Parathyroid adenoma (tissue), 2 donors: ENCODE results near the gene NMNAT2.
"Not testable (repeated sequence)": the region's sequence is repeated elsewhere in the genome, so short reads cannot be mapped to it uniquely, and the experiment has no call there.

Experiments
- H2AFZ ChIP-seq: fragments of 300-600 bp; sonication (generic); one replicate; pipeline ENCODE4 v1.7.0; 2017; ENCODE audit warnings: antibody characterized with exemption, mild to moderate bottlenecking
- H3K27ac ChIP-seq: fragments of 300-600 bp; sonication (generic); one replicate; pipeline ENCODE4 v1.7.0; 2017
- H3K27me3 ChIP-seq: fragments of 300-600 bp; sonication (generic); one replicate; pipeline ENCODE4 v1.7.0; 2017; ENCODE audit warnings: low read length; ENCODE audit not compliant: control insufficient read depth, insufficient read depth
- H3K36me3 ChIP-seq: fragments of 300-600 bp; sonication (generic); one replicate; pipeline ENCODE4 v1.7.0; 2017; ENCODE audit warnings: low read length; ENCODE audit not compliant: control insufficient read depth, insufficient read depth
- H3K4me1 ChIP-seq: fragments of 300-600 bp; sonication (generic); one replicate; pipeline ENCODE4 v1.7.0; 2017; ENCODE audit warnings: control low read depth
- H3K4me2 ChIP-seq: fragments of 300-600 bp; sonication (generic); one replicate; pipeline ENCODE4 v1.7.0; 2017; ENCODE audit warnings: low read length
- H3K4me3 ChIP-seq: fragments of 300-600 bp; sonication (generic); one replicate; pipeline ENCODE4 v1.7.0; 2017; ENCODE audit warnings: low read depth, low read length
- H3K79me2 ChIP-seq: fragments of 300-600 bp; sonication (generic); one replicate; pipeline ENCODE4 v1.7.0; 2017; ENCODE audit warnings: control low read depth
- H3K9ac ChIP-seq: fragments of 300-600 bp; sonication (generic); one replicate; pipeline ENCODE4 v1.7.0; 2017; ENCODE audit warnings: mild to moderate bottlenecking
- H3K9me3 ChIP-seq: fragments of 300-600 bp; sonication (generic); one replicate; pipeline ENCODE4 v1.7.0; 2017; ENCODE audit warnings: low read length; ENCODE audit not compliant: control insufficient read depth
- CTCF ChIP-seq: fragments of 300-600 bp; sonication (generic); IDR thresholded peaks from one replicate; pipeline ENCODE4 v1.7.0; 2017; ENCODE audit warnings: antibody characterized with exemption, mild to moderate bottlenecking
- donor health status: primary hyperparathyroidism.

The NMNAT2 gene

GRCh38 chr1:183277821-183278738 is 140.1 kb downstream of the NMNAT2 start:
- H3K79me2 ChIP-seq, result no peaks in the 10 kb centered on the region
- H3K9ac ChIP-seq, result no peak overlapping the region
- no peaks in the 10 kb centered on the region for H3K9me3 ChIP-seq
- H3K27me3 ChIP-seq, result no peaks in the 10 kb centered on the region
- no peaks in the 10 kb centered on the region for H3K4me1 ChIP-seq
- no peaks in the 10 kb centered on the region for H3K36me3 ChIP-seq
- H3K4me3 ChIP-seq, result no peak overlapping the region
- no peak overlapping the region for H3K27ac ChIP-seq
- no peak overlapping the region for H3K4me2 ChIP-seq
- no peak for TF ChIP-seq CTCF
- H2AFZ ChIP-seq, result no peak overlapping the region

- H3K9me3 ChIP-seq, result no peaks in the 10 kb centered on the region
- no peaks in the 10 kb centered on the region for H3K4me1 ChIP-seq
- no peaks in the 10 kb centered on the region for H3K27me3 ChIP-seq
- H2AFZ ChIP-seq, result no peak overlapping the region
- H3K4me3 ChIP-seq, result no peak overlapping the region
- no peak overlapping the region for H3K4me2 ChIP-seq
- H3K36me3 ChIP-seq, result no peaks in the 10 kb centered on the region
- no peaks in the 10 kb centered on the region for H3K79me2 ChIP-seq
- H3K9ac ChIP-seq, result no peak overlapping the region
- H3K27ac ChIP-seq, result no peak overlapping the region
- no peak for TF ChIP-seq CTCF
Measured at GRCh38 chr1:183276386-183277080, 141.6 kb downstream of the NMNAT2 start.

- no peaks in the 10 kb centered on the region for H3K4me1 ChIP-seq
- H3K27me3 ChIP-seq, result no peaks in the 10 kb centered on the region
- no peaks in the 10 kb centered on the region for H3K9me3 ChIP-seq
- no peak overlapping the region for H3K4me3 ChIP-seq
- no peak overlapping the region for H3K27ac ChIP-seq
- no peak overlapping the region for H3K9ac ChIP-seq
- no peaks in the 10 kb centered on the region for H3K79me2 ChIP-seq
- no peak overlapping the region for H2AFZ ChIP-seq
- H3K36me3 ChIP-seq, result no peaks in the 10 kb centered on the region
- H3K4me2 ChIP-seq, result no peak overlapping the region
- TF ChIP-seq CTCF, result no peak
Measured at GRCh38 chr1:183275322-183275721, 142.9 kb downstream of the NMNAT2 start.

GRCh38 chr1:183274836-183275235 is 143.3 kb downstream of the NMNAT2 start:
- Histone ChIP-seq H2AFZ (no peak overlapping the region), H3K4me1 (no peaks in the 10 kb centered on the region), H3K9me3 (no peaks in the 10 kb centered on the region), H3K36me3 (no peaks in the 10 kb centered on the region), H3K9ac (no peak overlapping the region), H3K79me2 (no peaks in the 10 kb centered on the region), H3K4me2 (no peak overlapping the region), H3K4me3 (no peak overlapping the region), H3K27ac (no peak overlapping the region), H3K27me3 (no peaks in the 10 kb centered on the region)
- no peak for TF ChIP-seq CTCF

GRCh38 chr1:183273984-183274383 is 144.2 kb downstream of the NMNAT2 start:
- H3K4me3 ChIP-seq, H3K9me3 ChIP-seq, H3K4me2 ChIP-seq, H3K36me3 ChIP-seq, H3K9ac ChIP-seq, H3K4me1 ChIP-seq, H3K79me2 ChIP-seq, H3K27me3 ChIP-seq, H2AFZ ChIP-seq, H3K27ac ChIP-seq: not testable (repeated sequence)
